ENCODE data around the gene COL26A1. TPM values are rescaled to one million over a fixed set of nuclear protein-coding genes. Genes with fewer than 3 reads are reported as not detected.

The COL26A1 gene
- total RNA-seq, 6 experiments from 2014 or later, result 1.4 to 5.4 (median 3.0) TPM

DNA sequence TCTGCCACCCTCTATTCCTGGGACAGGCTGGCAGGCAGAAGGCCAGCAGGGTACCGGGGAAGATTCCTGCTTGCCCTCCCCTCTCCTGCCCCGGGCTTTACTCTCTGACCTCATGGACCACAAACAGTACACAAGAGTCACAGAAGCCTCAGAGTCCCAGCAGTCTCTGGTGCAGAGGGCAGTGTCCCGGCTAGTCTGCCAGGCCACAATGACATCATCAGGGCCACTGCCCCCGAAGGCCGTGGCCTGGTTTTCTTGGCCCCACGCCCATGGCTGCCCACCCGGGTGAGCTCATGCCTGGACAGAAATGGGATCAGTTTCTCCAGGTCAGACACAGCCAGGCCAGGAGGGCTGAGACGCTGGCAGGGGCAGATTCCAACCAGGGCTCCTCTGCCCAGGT, 174.5 kb downstream of the COL26A1 start:
- peak overlapping the region; percentile 70 to 92 (median 72) for H3K27ac ChIP-seq
- ATAC-seq, result peak; percentile 69 to 81 (median 80)
- peak; percentile 89 to 93 (median 91) for DNase-seq

DNA sequence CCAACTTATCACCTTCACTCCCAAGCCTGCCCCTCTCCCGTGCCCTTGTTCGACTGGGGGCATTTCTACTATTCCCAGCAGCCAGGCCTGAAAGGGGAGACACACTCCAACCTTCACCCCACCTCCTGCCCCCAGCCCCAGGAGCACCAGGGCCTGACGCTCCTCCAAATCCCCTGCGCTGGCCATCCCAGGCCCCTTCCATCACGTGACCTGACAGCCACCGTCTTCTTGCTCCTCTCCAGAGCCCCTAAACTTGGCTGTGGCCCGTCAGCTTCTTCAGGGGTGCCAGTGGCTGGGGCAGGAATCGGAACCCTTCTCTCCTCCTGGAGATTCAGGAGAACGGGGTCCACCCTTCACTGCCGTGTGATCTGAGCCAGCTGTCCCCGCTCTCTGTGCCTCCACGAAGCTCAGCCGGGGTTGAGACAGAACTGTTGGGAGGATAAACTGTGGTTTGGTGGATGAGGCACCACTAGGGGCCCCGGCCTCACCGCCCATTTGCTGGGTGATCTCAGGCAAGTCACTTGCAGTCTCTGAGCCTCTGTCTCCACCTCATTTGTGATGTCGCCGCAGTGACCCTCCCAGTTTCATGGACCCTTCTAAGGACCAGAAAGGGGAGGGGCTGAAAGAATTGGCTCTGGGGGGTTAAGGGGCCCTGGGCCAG, 175.4 kb downstream of the COL26A1 start:
- no peaks in the 10 kb centered on the region for H3K9me3 ChIP-seq
- H3K4me3 ChIP-seq, result no peak overlapping the region
- H3K27me3 ChIP-seq, result no peaks in the 10 kb centered on the region
- no peaks in the 10 kb centered on the region for H3K36me3 ChIP-seq
- DNase-seq (no peak), ATAC-seq (no peak)
- TF ChIP-seq, protein P1, sequence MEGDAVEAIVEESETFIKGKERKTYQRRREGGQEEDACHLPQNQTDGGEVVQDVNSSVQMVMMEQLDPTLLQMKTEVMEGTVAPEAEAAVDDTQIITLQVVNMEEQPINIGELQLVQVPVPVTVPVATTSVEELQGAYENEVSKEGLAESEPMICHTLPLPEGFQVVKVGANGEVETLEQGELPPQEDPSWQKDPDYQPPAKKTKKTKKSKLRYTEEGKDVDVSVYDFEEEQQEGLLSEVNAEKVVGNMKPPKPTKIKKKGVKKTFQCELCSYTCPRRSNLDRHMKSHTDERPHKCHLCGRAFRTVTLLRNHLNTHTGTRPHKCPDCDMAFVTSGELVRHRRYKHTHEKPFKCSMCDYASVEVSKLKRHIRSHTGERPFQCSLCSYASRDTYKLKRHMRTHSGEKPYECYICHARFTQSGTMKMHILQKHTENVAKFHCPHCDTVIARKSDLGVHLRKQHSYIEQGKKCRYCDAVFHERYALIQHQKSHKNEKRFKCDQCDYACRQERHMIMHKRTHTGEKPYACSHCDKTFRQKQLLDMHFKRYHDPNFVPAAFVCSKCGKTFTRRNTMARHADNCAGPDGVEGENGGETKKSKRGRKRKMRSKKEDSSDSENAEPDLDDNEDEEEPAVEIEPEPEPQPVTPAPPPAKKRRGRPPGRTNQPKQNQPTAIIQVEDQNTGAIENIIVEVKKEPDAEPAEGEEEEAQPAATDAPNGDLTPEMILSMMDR (IDR thresholded peaks at IDR 0.05), result no peak
- no peak for TF ChIP-seq POLR2A (IDR thresholded peaks at IDR 0.05)
- peak overlapping the region in 2 of 3 donors; percentile 68 to 92 for H3K27ac ChIP-seq
- intact Hi-C loops (cut with DNase I), result no loop called here
- 86% methylated on average over 14 of the region's 17 CpGs for WGBS (ENCODE audit: insufficient coverage, low coverage, low lambda C conversion rate, missing lambda C conversion rate)
- peaks cover 0 to 32% (median 15%) of the 10 kb centered on the region in 4 donors for H3K4me1 ChIP-seq

More for the DNA sequence above, 174.5 kb downstream of the COL26A1 start:
- Histone ChIP-seq H3K36me3 (no peaks in the 10 kb centered on the region), H3K9me3 (no peaks in the 10 kb centered on the region), H3K27me3 (no peaks in the 10 kb centered on the region), H3K4me3 (no peak overlapping the region), H3K4me1 (peaks cover 0 to 32% (median 15%) of the 10 kb centered on the region in 4 donors)
- intact Hi-C loops (cut with DNase I), result no loop called here
- WGBS (ENCODE audit: insufficient coverage, low coverage, low lambda C conversion rate, missing lambda C conversion rate), result no CpG with 5 or more reads among the region's 8 CpGs
- TF ChIP-seq, protein P1 (IDR thresholded peaks at IDR 0.05), result no peak
- no peak for TF ChIP-seq POLR2A (IDR thresholded peaks at IDR 0.05)

DNA sequence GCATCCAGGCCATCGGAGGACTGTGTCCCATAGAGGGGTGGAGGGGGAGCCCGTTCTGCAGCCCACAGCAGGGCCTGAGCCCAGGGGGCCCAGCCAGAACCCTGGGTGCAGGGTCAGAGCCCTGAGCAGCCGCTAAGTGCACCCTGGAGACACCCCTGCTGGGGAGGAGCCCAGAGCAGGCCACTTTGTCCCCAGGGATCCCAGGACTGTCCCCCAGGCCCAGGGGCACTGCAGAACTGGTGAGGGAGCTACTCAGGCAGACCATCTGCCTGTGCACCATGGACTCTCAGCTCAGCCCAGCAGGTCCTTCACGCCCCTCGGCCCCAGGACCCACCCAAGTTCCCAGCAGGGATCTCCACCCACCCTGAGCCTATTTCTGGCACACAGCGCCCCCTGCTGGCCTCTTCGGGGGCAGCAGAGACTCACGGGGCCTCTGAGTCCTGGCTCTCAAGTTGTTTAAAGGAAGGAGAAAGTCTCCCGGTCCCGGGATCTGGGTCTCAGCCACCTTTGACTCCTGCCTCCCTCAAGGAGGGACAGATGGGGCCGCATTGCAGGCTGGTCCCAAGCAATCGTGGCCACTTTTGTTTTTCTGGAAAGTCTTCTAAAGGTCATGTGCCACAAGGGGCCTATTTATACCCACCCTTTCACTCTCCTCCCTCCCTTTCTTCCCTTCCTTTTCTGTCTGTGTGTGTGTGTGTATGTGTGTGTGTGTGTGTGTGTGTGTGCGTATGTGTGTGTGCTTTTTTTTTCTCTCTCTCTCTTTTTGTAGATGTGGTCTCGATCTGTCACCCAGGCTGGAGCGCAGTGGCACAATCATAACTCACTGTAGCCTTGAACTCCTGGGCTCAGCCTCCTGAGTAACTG, 176.2 kb downstream of the COL26A1 start:
- peaks cover 0 to 32% (median 15%) of the 10 kb centered on the region in 4 donors for H3K4me1 ChIP-seq
- intact Hi-C loops (cut with DNase I), result no loop called here
- no peak for TF ChIP-seq POLR2A (IDR thresholded peaks at IDR 0.05)
- TF ChIP-seq, protein P1 (IDR thresholded peaks at IDR 0.05), result peak; percentile 76 to 97 (median 92)
- H3K27ac ChIP-seq, result peak overlapping the region in 1 of 3 donors; percentile 12
- DNase-seq, result peak; percentile 63 to 76 (median 74)
- H3K27me3 ChIP-seq, result no peaks in the 10 kb centered on the region
- H3K4me3 ChIP-seq, result no peak overlapping the region
- ATAC-seq, result peak in 2 of 4 donors; percentile 13 to 24
- WGBS (ENCODE audit: insufficient coverage, low coverage, low lambda C conversion rate, missing lambda C conversion rate), result 0% methylated on average over 2 of the region's 15 CpGs
- no peaks in the 10 kb centered on the region for H3K9me3 ChIP-seq
- no peaks in the 10 kb centered on the region for H3K36me3 ChIP-seq

DNA sequence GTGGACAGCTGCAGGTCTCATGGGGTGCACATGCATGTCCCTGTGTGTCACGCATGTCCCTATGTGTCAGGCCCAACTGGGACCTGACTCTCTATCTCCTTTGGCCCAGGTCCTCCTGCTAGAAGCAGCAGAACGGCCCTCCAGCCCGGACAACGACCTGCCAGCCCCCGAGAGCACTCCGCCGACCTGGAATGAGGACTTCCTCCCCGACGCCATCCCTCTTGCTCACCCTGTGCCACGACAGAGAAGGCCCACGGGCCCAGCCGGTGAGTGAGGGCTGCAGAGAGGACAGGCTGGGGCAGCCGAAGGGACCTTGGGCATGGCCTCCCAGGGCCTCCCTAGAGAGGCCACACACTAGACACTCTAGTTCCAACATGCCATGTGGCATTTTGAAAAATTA, 177.1 kb downstream of the COL26A1 start:
- Histone ChIP-seq H3K4me3 (no peak overlapping the region), H3K36me3 (no peaks in the 10 kb centered on the region), H3K27me3 (no peaks in the 10 kb centered on the region), H3K27ac (no peak overlapping the region), H3K4me1 (peaks cover 0 to 30% (median 15%) of the 10 kb centered on the region in 4 donors), H3K9me3 (no peaks in the 10 kb centered on the region)
- WGBS (ENCODE audit: insufficient coverage, low coverage, low lambda C conversion rate, missing lambda C conversion rate), result 87% methylated on average over 3 of the region's 13 CpGs
- no peak for TF ChIP-seq POLR2A (IDR thresholded peaks at IDR 0.05)
- TF ChIP-seq, protein P1 (IDR thresholded peaks at IDR 0.05), result no peak
- DNase-seq (no peak), ATAC-seq (no peak)
- intact Hi-C loops (cut with DNase I), result loop anchor here in 1 of 2 donors (5.0 kb wide), 1 partner anchor 733 kb away; no protein-coding TSS in a partner anchor
